ENCODE measurements around the gene CARS2.
A peak's percentile ranks its signal among the peaks of the same experiment; 100 is the strongest.

The CARS2 gene

GRCh38 chr13:110615322-110616102 lies 90.4 kb downstream of the CARS2 start, which contains the start of gene NAXD (continued):
- TF ChIP-seq ZBTB26 (tag by site-specific recombination; optimal IDR thresholded peaks at IDR 0.05), result peak; percentile 66
- no peak for TF ChIP-seq ZNF692 (tag by site-specific recombination; IDR thresholded peaks at IDR 0.05)
- TF ChIP-seq ZBTB17 (tag by site-specific recombination; IDR thresholded peaks at IDR 0.05), result peak; percentile 74
- no peak for TF ChIP-seq ELK4 (IDR thresholded peaks at IDR 0.05; ENCODE audit: borderline replicate concordance, low read depth, low read length)
- no peak for TF ChIP-seq ZNF558 (tag by site-specific recombination; IDR thresholded peaks at IDR 0.05)
- peak; percentile 36; the same call in 1 of the 2 replicates for TF ChIP-seq ZNF629 (tag by site-specific recombination; IDR thresholded peaks at IDR 0.05)
- TF ChIP-seq KLF17 (tag by site-specific recombination; IDR thresholded peaks at IDR 0.05), result 0 out of 2 replicates have a peak, but pooled peaks have one; percentile 16
- TF ChIP-seq ZNF157 (tag by site-specific recombination; IDR thresholded peaks at IDR 0.05), result no peak
- peak; percentile 86 for TF ChIP-seq PBX3 (CRISPR knock-in tag; IDR thresholded peaks at IDR 0.05)
- peak; percentile 81 for TF ChIP-seq IKZF3 (tag by site-specific recombination; IDR thresholded peaks at IDR 0.05)
- no peak for TF ChIP-seq BCL11B (tag by site-specific recombination; IDR thresholded peaks at IDR 0.05; ENCODE audit: low read depth)

- Histone ChIP-seq H3K4me3 (ENCODE audit: low read depth, low read length) (peak overlapping the region; percentile 27), H3K4me1 (ENCODE audit: control insufficient read depth, insufficient read depth, low read length) (no peaks in the 10 kb centered on the region), H3K9me3 (ENCODE audit: control insufficient read depth, insufficient read depth, low read depth, low read length) (no peaks in the 10 kb centered on the region), H3K27ac (ENCODE audit: extremely low read depth, low read depth, low read length) (peak overlapping the region; percentile 69; the same call in 1 of the 2 replicates), H3K36me3 (ENCODE audit: control insufficient read depth in 2 of 2, insufficient read depth in 1 of 2, low read length in 2 of 2) (no peaks in the 10 kb centered on the region)
- POLR2A ChIA-PET, result interaction anchor here (0.7 to 2.0 kb wide), 10 partner anchors 10 to 300 kb away, joined by 3 to 19 read pairs (median 4); partner anchors contain the start of gene ANKRD10
- CTCF ChIA-PET, result interaction anchor here (0.7 kb wide), 1 partner anchor 48 kb away, joined by 4 read pairs; no protein-coding TSS in a partner anchor
- TF ChIP-seq ZNF335 (tag by site-specific recombination; conservative IDR thresholded peaks at IDR 0.05) (0 out of 2 replicates have a peak, but pooled peaks have one; percentile 26), ZBTB21 (tag by site-specific recombination; IDR thresholded peaks at IDR 0.05) (no peak), ZNF112 (tag by site-specific recombination; IDR thresholded peaks at IDR 0.05) (no peak)
These were observed 91.0 kb downstream of the CARS2 start for GRCh38 chr13:110615005-110615321.

GRCh38 chr13:110610955-110611595 lies 94.8 kb downstream of the CARS2 start:
- Histone ChIP-seq H3K4me3 (ENCODE audit: low read depth, low read length) (no peak overlapping the region; the same call in 1 of the 2 replicates), H3K27ac (ENCODE audit: extremely low read depth, low read depth, low read length) (no peak overlapping the region), H3K4me1 (ENCODE audit: control insufficient read depth, insufficient read depth, low read length) (no peaks in the 10 kb centered on the region), H3K9me3 (ENCODE audit: control insufficient read depth, insufficient read depth, low read depth, low read length) (no peaks in the 10 kb centered on the region), H3K36me3 (ENCODE audit: control insufficient read depth in 2 of 2, insufficient read depth in 1 of 2, low read length in 2 of 2) (no peaks in the 10 kb centered on the region)
- POLR2A ChIA-PET, result interaction anchor here (0.5 to 1.2 kb wide), 2 partner anchors 68 to 104 kb away, joined by 4 to 6 read pairs; no protein-coding TSS in a partner anchor
- TF ChIP-seq ZNF518A (tag by site-specific recombination; conservative IDR thresholded peaks at IDR 0.05; ENCODE audit: low read depth) (no peak), PRDM1 (tag by site-specific recombination; IDR thresholded peaks at IDR 0.05) (peak; percentile 56), ZNF596 (tag by site-specific recombination; IDR thresholded peaks at IDR 0.05) (no peak)
- CTCF ChIA-PET, result interaction anchor here (0.8 kb wide), 1 partner anchor 18 kb away, joined by 3 read pairs; no protein-coding TSS in a partner anchor

All from HEK293 (cell line).